Measurements from ENCODE around the gene PPWD1.
A peak's percentile ranks its signal among the peaks of the same experiment; 100 is the strongest.
"Not testable (repeated sequence)": the region's sequence is repeated elsewhere in the genome, so short reads cannot be mapped to it uniquely, and the experiment has no call there.

The PPWD1 gene

DNA sequence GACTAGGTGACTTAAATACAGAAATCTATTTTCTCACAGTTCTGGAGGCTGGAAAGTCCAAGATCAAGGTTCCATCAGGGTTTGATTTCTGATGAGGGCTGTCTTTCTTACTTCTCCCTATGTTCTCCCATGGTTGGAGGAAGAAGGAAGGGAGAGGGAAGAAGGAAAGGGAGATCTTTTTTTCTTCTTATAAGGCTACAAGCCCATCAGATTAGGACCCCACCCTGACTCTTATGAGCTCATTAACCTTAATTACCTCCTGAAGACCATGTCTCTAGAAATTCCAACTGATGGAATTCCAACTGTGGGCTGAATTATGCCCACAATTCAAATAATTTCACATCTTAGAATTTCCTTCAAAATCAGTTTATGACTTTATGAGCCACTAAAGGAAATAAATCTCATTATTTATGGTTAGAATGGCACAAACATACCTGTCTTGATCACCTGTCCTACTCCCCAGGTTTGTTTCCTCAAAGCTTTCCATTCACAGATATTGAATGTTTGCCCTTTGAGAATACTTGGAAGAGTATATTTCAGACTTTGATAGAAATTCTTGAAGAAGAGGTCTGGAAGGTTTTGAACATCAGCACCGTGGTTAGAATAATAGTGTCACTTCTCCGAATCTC, 7.6 kb downstream of the PPWD1 start:
- TF ChIP-seq, protein P1, sequence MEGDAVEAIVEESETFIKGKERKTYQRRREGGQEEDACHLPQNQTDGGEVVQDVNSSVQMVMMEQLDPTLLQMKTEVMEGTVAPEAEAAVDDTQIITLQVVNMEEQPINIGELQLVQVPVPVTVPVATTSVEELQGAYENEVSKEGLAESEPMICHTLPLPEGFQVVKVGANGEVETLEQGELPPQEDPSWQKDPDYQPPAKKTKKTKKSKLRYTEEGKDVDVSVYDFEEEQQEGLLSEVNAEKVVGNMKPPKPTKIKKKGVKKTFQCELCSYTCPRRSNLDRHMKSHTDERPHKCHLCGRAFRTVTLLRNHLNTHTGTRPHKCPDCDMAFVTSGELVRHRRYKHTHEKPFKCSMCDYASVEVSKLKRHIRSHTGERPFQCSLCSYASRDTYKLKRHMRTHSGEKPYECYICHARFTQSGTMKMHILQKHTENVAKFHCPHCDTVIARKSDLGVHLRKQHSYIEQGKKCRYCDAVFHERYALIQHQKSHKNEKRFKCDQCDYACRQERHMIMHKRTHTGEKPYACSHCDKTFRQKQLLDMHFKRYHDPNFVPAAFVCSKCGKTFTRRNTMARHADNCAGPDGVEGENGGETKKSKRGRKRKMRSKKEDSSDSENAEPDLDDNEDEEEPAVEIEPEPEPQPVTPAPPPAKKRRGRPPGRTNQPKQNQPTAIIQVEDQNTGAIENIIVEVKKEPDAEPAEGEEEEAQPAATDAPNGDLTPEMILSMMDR (conservative IDR thresholded peaks at IDR 0.05; ENCODE audit: low read length) = no peak
- DNase-seq (ENCODE audit: low read depth) = no peak
- no peak overlapping the region for H3K4me3 ChIP-seq (ENCODE audit: low read length)

GRCh38 chr5:65577141-65577540, 14.0 kb downstream of the PPWD1 start:
- peak; percentile 35 for DNase-seq (ENCODE audit: low read depth)
- H3K4me3 ChIP-seq (ENCODE audit: low read length) = no peak overlapping the region
- TF ChIP-seq, protein P1 (conservative IDR thresholded peaks at IDR 0.05; ENCODE audit: low read length) = no peak

- DNase-seq (ENCODE audit: low read depth) = no peak
- H3K4me3 ChIP-seq (ENCODE audit: low read length) = no peak overlapping the region
- TF ChIP-seq, protein P1 (conservative IDR thresholded peaks at IDR 0.05; ENCODE audit: low read length) = peak; percentile 18; the same call in 1 of the 2 replicates
Measured at GRCh38 chr5:65588694-65589093, 25.6 kb downstream of the PPWD1 start.

DNA sequence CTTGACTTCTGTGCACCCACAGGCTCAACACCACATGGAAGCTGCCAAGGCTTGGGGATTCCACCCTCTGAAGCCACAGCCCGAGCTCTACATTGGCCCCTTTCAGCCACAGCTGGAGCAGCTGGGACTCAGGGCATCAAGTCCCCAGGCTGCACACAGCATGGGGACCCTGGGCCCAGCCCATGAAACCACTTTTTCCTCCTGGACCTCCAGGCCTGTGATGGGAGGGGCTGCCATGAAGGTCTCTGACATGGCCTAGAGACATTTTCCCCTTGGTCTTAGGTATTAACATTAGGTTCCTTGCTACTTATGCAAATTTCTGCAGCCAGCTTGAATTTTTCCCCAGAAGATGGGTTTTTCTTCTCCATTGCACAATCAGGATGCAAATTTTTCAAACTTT, 38.7 kb downstream of the PPWD1 start:
- not testable (repeated sequence) for DNase-seq (ENCODE audit: low read depth); H3K4me3 ChIP-seq (ENCODE audit: low read length)

DNA sequence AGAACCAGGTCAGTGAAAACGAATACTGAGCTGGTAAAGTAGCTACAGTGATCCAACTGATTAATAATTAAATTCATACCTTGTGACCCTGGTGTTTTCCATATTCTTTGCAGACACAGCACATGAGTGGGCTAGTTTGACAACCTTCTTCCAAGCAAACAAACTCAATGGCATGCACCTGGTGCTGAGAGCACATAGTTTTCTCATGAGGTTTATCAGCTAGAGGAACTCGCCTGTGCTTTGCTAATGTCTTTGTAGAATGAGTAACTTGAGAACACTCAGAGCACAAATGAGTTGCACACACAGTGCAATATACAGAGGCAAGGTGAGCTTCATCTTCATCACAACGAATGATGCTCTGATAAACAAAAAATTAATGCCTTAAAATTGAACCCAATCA, 48.4 kb downstream of the PPWD1 start:
- no peak for DNase-seq (ENCODE audit: low read depth)
- TF ChIP-seq, protein P1 (conservative IDR thresholded peaks at IDR 0.05; ENCODE audit: low read length) = no peak
- H3K4me3 ChIP-seq (ENCODE audit: low read length) = no peak overlapping the region

- H3K4me3 ChIP-seq (ENCODE audit: low read length) = no peak overlapping the region
- no peak for DNase-seq (ENCODE audit: low read depth)
- TF ChIP-seq, protein P1 (conservative IDR thresholded peaks at IDR 0.05; ENCODE audit: low read length) = no peak
Measured at GRCh38 chr5:65612298-65612907, 49.3 kb downstream of the PPWD1 start.

GRCh38 chr5:65620021-65620420, 56.9 kb downstream of the PPWD1 start:
- H3K4me3 ChIP-seq (ENCODE audit: low read length) = no peak overlapping the region
- peak; percentile 18 for DNase-seq (ENCODE audit: low read depth)
- TF ChIP-seq, protein P1 (conservative IDR thresholded peaks at IDR 0.05; ENCODE audit: low read length) = no peak

GRCh38 chr5:65621961-65622360, 58.9 kb downstream of the PPWD1 start:
- H3K4me3 ChIP-seq (ENCODE audit: low read length); DNase-seq (ENCODE audit: low read depth): not testable (repeated sequence)
